Ramos (cell line): Measurements from ENCODE around the gene ZNF273.
"Not testable (repeated sequence)": the region's sequence is repeated elsewhere in the genome, so short reads cannot be mapped to it uniquely, and the experiment has no call there.

Experiments
- in situ Hi-C: fragments of 300-500 bp; cut with MboI; formaldehyde crosslinking; loops from one replicate; pipeline ENCODE4 v1.14.3; 2022; ENCODE audit warnings: low sequenced_read_pairs; ENCODE audit not compliant: unreplicated experiment

ZNF273 gene

GRCh38 chr7:64902806-64903721, at the start of gene ZNF273:
Gene ZNF273, plus strand, starts transcription at chr7:64903273. Its CDS starts 45 bp downstream, at chr7:64903318.
- in situ Hi-C loops = loop anchor here (10.0 to 25.0 kb wide), 2 partner anchors 241 to 598 kb away; partner anchors contain the start of gene ZNF107

- in situ Hi-C loops = no loop called here
These were observed 49.4 kb upstream of the ZNF273 start for GRCh38 chr7:64853679-64854078.

GRCh38 chr7:64854969-64855368, 48.1 kb upstream of the ZNF273 start:
- in situ Hi-C loops = no loop called here

GRCh38 chr7:64863021-64863420, 40.1 kb upstream of the ZNF273 start:
- in situ Hi-C loops = no loop called here

- in situ Hi-C loops = not testable (repeated sequence)
These were observed 39.5 kb upstream of the ZNF273 start for GRCh38 chr7:64863530-64863929.

- in situ Hi-C loops = no loop called here
These were observed 39.1 kb upstream of the ZNF273 start for GRCh38 chr7:64863969-64864368.

GRCh38 chr7:64867863-64868440, 35.1 kb upstream of the ZNF273 start:
- in situ Hi-C loops = no loop called here

- in situ Hi-C loops = no loop called here
These were observed 34.6 kb upstream of the ZNF273 start for GRCh38 chr7:64868499-64868898.

- in situ Hi-C loops = no loop called here
These were observed 33.9 kb upstream of the ZNF273 start for GRCh38 chr7:64869121-64869725.

- in situ Hi-C loops = no loop called here
These were observed 33.0 kb upstream of the ZNF273 start for GRCh38 chr7:64869912-64870562.

- in situ Hi-C loops = no loop called here
These were observed 32.4 kb upstream of the ZNF273 start for GRCh38 chr7:64870656-64871055.

- in situ Hi-C loops = no loop called here
These were observed 31.3 kb upstream of the ZNF273 start for GRCh38 chr7:64871761-64872160.

- in situ Hi-C loops = no loop called here
These were observed 30.5 kb upstream of the ZNF273 start for GRCh38 chr7:64872351-64873154.

- in situ Hi-C loops = no loop called here
These were observed 29.9 kb upstream of the ZNF273 start for GRCh38 chr7:64873155-64873500.

- in situ Hi-C loops = no loop called here
These were observed 29.6 kb upstream of the ZNF273 start for GRCh38 chr7:64873517-64873916.

GRCh38 chr7:64874114-64874513, 29.0 kb upstream of the ZNF273 start:
- in situ Hi-C loops = no loop called here

- in situ Hi-C loops = no loop called here
These were observed 28.4 kb upstream of the ZNF273 start for GRCh38 chr7:64874562-64875250.

GRCh38 chr7:64875258-64875657, 27.8 kb upstream of the ZNF273 start:
- in situ Hi-C loops = no loop called here

GRCh38 chr7:64875658-64876406, 27.2 kb upstream of the ZNF273 start:
- in situ Hi-C loops = no loop called here
